Activated gamma-delta T cell treated with Interleukin-2 at 50 U/mL for 16 hours (primary cell): ENCODE measurements around the gene RBFA.
A peak's percentile ranks its signal among the peaks of the same experiment; 100 is the strongest.

Source experiments
- DNase-seq: peaks from one replicate; pipeline ENCODE4 v3.0.0-alpha.2; 2020

RBFA gene

GRCh38 chr18:80033181-80034067, 810 bp upstream of the RBFA start:
- peak; percentile 46 for DNase-seq

- DNase-seq = no peak
These were observed 695 bp downstream of the RBFA start for GRCh38 chr18:80034852-80035406.

- DNase-seq = no peak
These were observed 1.8 kb downstream of the RBFA start for GRCh38 chr18:80035997-80036396.

GRCh38 chr18:80037300-80037699, 3.1 kb downstream of the RBFA start:
- DNase-seq = no peak

- DNase-seq = no peak
These were observed 3.8 kb downstream of the RBFA start for GRCh38 chr18:80037869-80038630.

- DNase-seq = no peak
These were observed 6.3 kb downstream of the RBFA start for GRCh38 chr18:80040515-80040914.

GRCh38 chr18:80041424-80041823, 7.2 kb downstream of the RBFA start:
- DNase-seq = no peak

- no peak for DNase-seq
These were observed 8.6 kb downstream of the RBFA start for GRCh38 chr18:80042785-80043184.

- no peak for DNase-seq
These were observed 9.8 kb downstream of the RBFA start for GRCh38 chr18:80044072-80044471.

- DNase-seq = no peak
These were observed 11.8 kb downstream of the RBFA start for GRCh38 chr18:80046011-80046410.

GRCh38 chr18:80046431-80046830, 12.2 kb downstream of the RBFA start:
- DNase-seq = no peak

- DNase-seq = no peak
These were observed 12.8 kb downstream of the RBFA start for GRCh38 chr18:80046961-80047541.

GRCh38 chr18:80050797-80051196, 16.6 kb downstream of the RBFA start:
- no peak for DNase-seq

- DNase-seq = no peak
These were observed 21.9 kb downstream of the RBFA start for GRCh38 chr18:80056095-80056494.

- DNase-seq = no peak
These were observed 25.7 kb downstream of the RBFA start for GRCh38 chr18:80059945-80060344.

GRCh38 chr18:80065705-80066104, 31.5 kb downstream of the RBFA start:
- no peak for DNase-seq

GRCh38 chr18:80067321-80067720, 33.1 kb downstream of the RBFA start:
- no peak for DNase-seq

- DNase-seq = no peak
These were observed 33.7 kb downstream of the RBFA start for GRCh38 chr18:80067897-80068296.

- no peak for DNase-seq
These were observed 34.5 kb downstream of the RBFA start for GRCh38 chr18:80068571-80069272.

- no peak for DNase-seq
These were observed 36.6 kb downstream of the RBFA start for GRCh38 chr18:80070825-80071224.

GRCh38 chr18:80074183-80074582, 39.9 kb downstream of the RBFA start:
- no peak for DNase-seq

GRCh38 chr18:80074697-80075096, 40.5 kb downstream of the RBFA start:
- DNase-seq = no peak

GRCh38 chr18:80075940-80076339, 41.7 kb downstream of the RBFA start:
- no peak for DNase-seq
